ENCODE data around the gene OR5AU1.

GRCh38 chr14:21145437-21145836 lies 10.4 kb downstream of the OR5AU1 start:
- no peak for TF ChIP-seq EZH2 (IDR thresholded peaks at IDR 0.05; ENCODE audit: insufficient read depth, poor library complexity, severe bottlenecking)
- TF ChIP-seq EZH2phosphoT487 (IDR thresholded peaks at IDR 0.05; ENCODE audit: insufficient read depth, low read depth), result no peak

Data from GM23248 (cell line).